Uterus (tissue), 4 donors: ENCODE results near the gene VDAC1. TPM values are rescaled to one million over a fixed set of nuclear protein-coding genes. Genes with fewer than 3 reads are reported as not detected.

Experiments used
- DNase-seq, 2 donors: peaks; one replicate each; pipeline ENCODE4 v3.0.0-alpha.2; 2019 to 2020
- H3K27ac ChIP-seq, 2 donors: fragments of 200-600 bp; sonication (generic); 1 replicate in 1 of 2; 2 replicates in 1 of 2; pipeline ENCODE4 v1.5.1; 2016 to 2018
- H3K27me3 ChIP-seq, 2 donors: fragments of 200-600 bp; sonication (generic); one replicate each; pipeline ENCODE4 v1.5.1; 2018 to 2019; ENCODE audit warnings: control low read depth in 1 of 2
- H3K36me3 ChIP-seq, 2 donors: fragments of 200-600 bp; sonication (generic); one replicate each; pipeline ENCODE4 v1.5.1; 2019; ENCODE audit warnings: control low read depth in 1 of 2
- H3K4me1 ChIP-seq, 2 donors: fragments of 200-600 bp; sonication (generic); one replicate each; pipeline ENCODE4 v1.5.1; 2018 to 2019; ENCODE audit warnings: control low read depth in 1 of 2
- H3K4me3 ChIP-seq, 2 donors: fragments of 200-600 bp; sonication (generic); 1 replicate in 1 of 2; 2 replicates in 1 of 2; pipeline ENCODE4 v1.5.1; 2018 to 2019; ENCODE audit warnings: mild to moderate bottlenecking in 1 of 2
- H3K9me3 ChIP-seq, 2 donors: fragments of 200-600 bp; sonication (generic); one replicate each; pipeline ENCODE4 v1.5.1; 2019; ENCODE audit warnings: control low read depth in 1 of 2
- CTCF ChIP-seq, 4 experiments: fragments of 200-600 bp in 2 of 4; fragments of 450-650 bp in 2 of 4; sonication (generic) in 2 of 4; IDR thresholded peaks; one replicate each; pipeline ENCODE4 v1.5.1; 2016 to 2019; ENCODE audit warnings: antibody characterized with exemption in 4 of 4, mild to moderate bottlenecking in 2 of 4, moderate library complexity in 1 of 4
- POLR2A ChIP-seq, 2 donors: fragments of 450-650 bp; IDR thresholded peaks; one replicate each; pipeline ENCODE4 v1.6.1; 2016; ENCODE audit warnings: antibody characterized with exemption in 2 of 2, mild to moderate bottlenecking in 1 of 2, moderate library complexity in 1 of 2
- intact Hi-C: fragments of 100-400 bp; cut with DNase I; formaldehyde crosslinking; loops from one replicate; pipeline ENCODE4 v1.15.1; 2023; ENCODE audit warnings: low total_unique reads
- total RNA-seq, 4 donors: library from RNA; depleted of rRNA in 3 of 4; stranded (reverse); fragments of >200 nt in 3 of 4; gene quantifications; one replicate each; pipeline versions ENCODE4 v1.1.0 to v1.2.4, GENCODE V29; 2014 to 2023
- donor health status: DM: yes; HTN: yes; CAD: no.

Gene VDAC1
- total RNA-seq, 4 donors from 2014 or later, result 19.4 to 112 (median 79.8) TPM

- Histone ChIP-seq H3K9me3 (no peaks in the 10 kb centered on the region), H3K4me3 (no peak overlapping the region), H3K4me1 (no peaks in the 10 kb centered on the region), H3K36me3 (no peaks in the 10 kb centered on the region), H3K27ac (peak overlapping the region in 1 of 2 donors; percentile 36), H3K27me3 (no peaks in the 10 kb centered on the region)
- TF ChIP-seq POLR2A (IDR thresholded peaks at IDR 0.05), result no peak
- no peak for TF ChIP-seq CTCF (IDR thresholded peaks at IDR 0.05)
- DNase-seq, result peak in 1 of 2 donors; percentile 22
- intact Hi-C loops, result no loop called here
Measured at GRCh38 chr5:133927300-133928180, 77.2 kb downstream of the VDAC1 start.

GRCh38 chr5:133926489-133927299 lies 78.1 kb downstream of the VDAC1 start:
- DNase-seq, result no peak
- no peaks in the 10 kb centered on the region for H3K4me1 ChIP-seq
- no peaks in the 10 kb centered on the region for H3K27me3 ChIP-seq
- H3K4me3 ChIP-seq, result no peak overlapping the region
- H3K27ac ChIP-seq, result peak overlapping the region in 1 of 2 donors; percentile 36
- no peaks in the 10 kb centered on the region for H3K9me3 ChIP-seq
- no peaks in the 10 kb centered on the region for H3K36me3 ChIP-seq
- intact Hi-C loops, result no loop called here
- no peak for TF ChIP-seq CTCF (IDR thresholded peaks at IDR 0.05)
- no peak for TF ChIP-seq POLR2A (IDR thresholded peaks at IDR 0.05)

GRCh38 chr5:133925866-133926488 lies 78.8 kb downstream of the VDAC1 start:
- Histone ChIP-seq H3K27me3 (no peaks in the 10 kb centered on the region), H3K36me3 (no peaks in the 10 kb centered on the region), H3K27ac (no peak overlapping the region), H3K4me3 (no peak overlapping the region), H3K9me3 (no peaks in the 10 kb centered on the region), H3K4me1 (no peaks in the 10 kb centered on the region)
- intact Hi-C loops, result no loop called here
- no peak for DNase-seq
- TF ChIP-seq POLR2A (IDR thresholded peaks at IDR 0.05) (no peak), CTCF (IDR thresholded peaks at IDR 0.05) (no peak)

GRCh38 chr5:133925269-133925668 lies 79.5 kb downstream of the VDAC1 start:
- no peaks in the 10 kb centered on the region for H3K36me3 ChIP-seq
- no peaks in the 10 kb centered on the region for H3K4me1 ChIP-seq
- H3K27ac ChIP-seq, result no peak overlapping the region
- intact Hi-C loops, result no loop called here
- DNase-seq, result no peak
- H3K27me3 ChIP-seq, result no peaks in the 10 kb centered on the region
- H3K4me3 ChIP-seq, result no peak overlapping the region
- H3K9me3 ChIP-seq, result no peaks in the 10 kb centered on the region
- TF ChIP-seq CTCF (IDR thresholded peaks at IDR 0.05) (no peak), POLR2A (IDR thresholded peaks at IDR 0.05) (no peak)
